ENCODE measurements around the gene COL9A3.

The COL9A3 gene

DNA sequence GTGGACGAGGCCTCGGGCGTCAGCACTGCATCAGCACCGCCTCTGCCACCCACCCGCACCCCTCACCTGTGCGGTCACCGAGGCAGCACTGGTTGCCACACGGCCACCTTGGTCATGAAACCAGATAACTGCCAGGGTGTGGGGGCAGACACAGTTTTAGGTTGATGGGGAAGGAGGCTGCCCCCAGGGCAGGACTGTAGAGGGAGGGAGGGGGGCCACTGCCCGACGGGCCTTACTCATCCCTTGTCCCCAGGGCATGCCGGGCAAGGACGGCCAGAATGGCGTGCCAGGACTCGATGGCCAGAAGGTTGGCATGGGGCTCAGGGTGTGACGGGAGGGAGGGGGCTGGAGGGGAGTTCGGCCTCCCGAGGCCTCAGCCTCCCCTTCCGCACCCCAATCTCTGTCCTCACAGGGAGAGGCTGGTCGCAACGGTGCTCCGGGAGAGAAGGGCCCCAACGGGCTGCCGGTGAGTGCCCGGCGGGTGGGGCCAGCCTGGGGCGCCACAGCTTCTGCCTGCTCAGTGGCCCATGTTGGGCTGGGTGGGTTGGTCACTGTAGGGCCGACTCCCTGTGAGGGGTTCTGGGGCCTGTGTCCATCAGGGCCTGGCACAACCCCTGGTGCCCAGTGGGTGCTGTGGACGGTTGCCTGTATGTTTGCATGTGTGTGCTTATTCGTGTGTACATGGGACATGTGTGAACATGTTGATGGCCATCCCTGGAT is 11.8 kb downstream of the COL9A3 start:
- TF ChIP-seq YY1 (IDR thresholded peaks at IDR 0.05; ENCODE audit: low read depth) (no peak), RAD21 (IDR thresholded peaks at IDR 0.05; ENCODE audit: low read depth) (no peak), CREB1 (IDR thresholded peaks at IDR 0.05; ENCODE audit: low read depth) (no peak), FOXM1 (IDR thresholded peaks at IDR 0.05; ENCODE audit: borderline replicate concordance, low read depth) (no peak), TCF12 (IDR thresholded peaks at IDR 0.05; ENCODE audit: low read depth) (no peak), REST (IDR thresholded peaks at IDR 0.05; ENCODE audit: low read depth) (no peak), TEAD4 (IDR thresholded peaks at IDR 0.05) (no peak), ZBTB7A (IDR thresholded peaks at IDR 0.05; ENCODE audit: low read depth) (no peak), EP300 (IDR thresholded peaks at IDR 0.05; ENCODE audit: borderline replicate concordance) (no peak), TAF1 (IDR thresholded peaks at IDR 0.05; ENCODE audit: low read depth) (no peak), EGR1 (IDR thresholded peaks at IDR 0.05) (no peak), NFIC (IDR thresholded peaks at IDR 0.05) (no peak), CEBPB (IDR thresholded peaks at IDR 0.05) (no peak)
- TF ChIP-seq, protein P1, sequence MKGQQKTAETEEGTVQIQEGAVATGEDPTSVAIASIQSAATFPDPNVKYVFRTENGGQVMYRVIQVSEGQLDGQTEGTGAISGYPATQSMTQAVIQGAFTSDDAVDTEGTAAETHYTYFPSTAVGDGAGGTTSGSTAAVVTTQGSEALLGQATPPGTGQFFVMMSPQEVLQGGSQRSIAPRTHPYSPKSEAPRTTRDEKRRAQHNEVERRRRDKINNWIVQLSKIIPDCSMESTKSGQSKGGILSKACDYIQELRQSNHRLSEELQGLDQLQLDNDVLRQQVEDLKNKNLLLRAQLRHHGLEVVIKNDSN (IDR thresholded peaks at IDR 0.05), result no peak
- TF ChIP-seq, protein P2, sequence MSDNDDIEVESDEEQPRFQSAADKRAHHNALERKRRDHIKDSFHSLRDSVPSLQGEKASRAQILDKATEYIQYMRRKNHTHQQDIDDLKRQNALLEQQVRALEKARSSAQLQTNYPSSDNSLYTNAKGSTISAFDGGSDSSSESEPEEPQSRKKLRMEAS (IDR thresholded peaks at IDR 0.05), result no peak

DNA sequence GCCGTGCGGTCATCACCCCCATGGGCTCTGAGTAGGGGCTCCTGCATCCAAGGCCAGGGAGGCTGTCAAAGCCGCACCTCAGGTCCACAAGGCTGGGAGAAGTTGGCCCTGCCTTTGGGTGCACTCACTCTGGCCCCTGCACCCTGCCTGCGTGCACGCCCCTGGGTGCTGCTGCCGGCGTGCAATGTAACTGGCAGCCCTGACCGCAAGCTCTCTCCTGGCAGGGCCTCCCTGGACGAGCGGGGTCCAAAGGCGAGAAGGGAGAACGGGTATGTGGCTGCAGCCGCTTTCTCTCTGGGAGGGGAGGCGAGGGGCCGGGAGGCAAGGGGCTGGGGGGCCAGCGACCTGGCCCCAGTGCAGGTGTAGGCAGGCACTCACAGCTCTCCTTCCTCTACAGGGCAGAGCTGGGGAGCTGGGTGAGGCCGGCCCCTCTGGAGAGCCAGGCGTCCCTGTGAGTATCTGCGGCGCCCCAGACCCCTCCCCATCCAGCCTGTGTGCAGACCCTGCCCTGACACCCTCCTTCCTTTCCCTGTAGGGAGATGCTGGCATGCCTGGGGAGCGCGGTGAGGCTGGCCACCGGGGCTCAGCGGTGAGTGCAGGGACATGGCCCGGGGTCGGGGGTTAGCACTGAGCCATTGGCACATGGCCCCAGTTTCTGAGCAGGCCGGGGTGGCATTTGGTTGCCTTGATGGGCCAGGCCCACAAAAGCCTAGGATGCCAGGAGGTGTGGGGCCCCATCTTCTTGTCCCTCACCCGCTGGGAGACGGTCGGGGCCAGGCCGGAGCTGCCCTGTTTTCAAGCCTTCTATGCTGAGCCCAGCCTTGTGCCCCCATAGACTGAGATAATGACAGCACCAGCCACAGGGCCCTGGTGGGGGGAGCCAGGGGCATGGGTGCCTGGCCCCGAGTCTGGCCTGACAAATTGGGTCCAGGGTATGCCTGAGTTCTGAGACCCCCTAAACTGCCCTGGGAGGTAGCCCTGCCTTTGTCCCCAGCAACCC is 12.7 kb downstream of the COL9A3 start:
- TF ChIP-seq ZBTB7A (IDR thresholded peaks at IDR 0.05; ENCODE audit: low read depth) (no peak), RAD21 (IDR thresholded peaks at IDR 0.05; ENCODE audit: low read depth) (no peak), TCF12 (IDR thresholded peaks at IDR 0.05; ENCODE audit: low read depth) (no peak), EP300 (IDR thresholded peaks at IDR 0.05; ENCODE audit: borderline replicate concordance) (no peak), TAF1 (IDR thresholded peaks at IDR 0.05; ENCODE audit: low read depth) (no peak), FOXM1 (IDR thresholded peaks at IDR 0.05; ENCODE audit: borderline replicate concordance, low read depth) (no peak), YY1 (IDR thresholded peaks at IDR 0.05; ENCODE audit: low read depth) (no peak)
- TF ChIP-seq, protein P2 (IDR thresholded peaks at IDR 0.05), result no peak
- TF ChIP-seq, protein P1 (IDR thresholded peaks at IDR 0.05), result no peak

- TF ChIP-seq RAD21 (IDR thresholded peaks at IDR 0.05; ENCODE audit: low read depth) (no peak), FOXM1 (IDR thresholded peaks at IDR 0.05; ENCODE audit: borderline replicate concordance, low read depth) (no peak), TAF1 (IDR thresholded peaks at IDR 0.05; ENCODE audit: low read depth) (no peak), TCF12 (IDR thresholded peaks at IDR 0.05; ENCODE audit: low read depth) (no peak), EP300 (IDR thresholded peaks at IDR 0.05; ENCODE audit: borderline replicate concordance) (no peak)
- TF ChIP-seq, protein P2 (IDR thresholded peaks at IDR 0.05), result no peak
These were observed 13.4 kb downstream of the COL9A3 start for GRCh38 chr20:62830251-62830650.

DNA sequence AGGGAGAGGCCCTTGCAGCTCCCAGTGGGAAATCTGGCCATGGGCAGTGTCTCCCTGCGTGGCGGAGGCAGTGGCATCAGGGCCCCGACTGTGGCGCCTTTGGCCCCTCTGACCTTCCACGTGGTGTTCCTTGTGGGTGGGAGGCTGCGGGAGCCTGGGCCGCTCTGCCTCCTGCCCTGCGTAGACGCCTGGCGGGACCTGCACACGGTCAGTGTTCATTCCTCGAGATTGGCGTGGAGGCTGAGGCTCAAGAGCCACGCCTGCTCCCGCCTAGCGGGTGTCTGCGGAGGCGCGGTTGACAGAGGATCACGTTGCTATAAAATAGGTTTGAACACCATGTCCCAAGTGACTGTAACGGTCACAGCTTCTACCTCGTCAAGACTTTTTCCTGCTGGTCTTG is 14.0 kb downstream of the COL9A3 start:
- no peak for TF ChIP-seq TEAD4 (IDR thresholded peaks at IDR 0.05)
- TF ChIP-seq, protein P1 (IDR thresholded peaks at IDR 0.05), result no peak
- TF ChIP-seq TCF12 (IDR thresholded peaks at IDR 0.05; ENCODE audit: low read depth), result no peak
- TF ChIP-seq EGR1 (IDR thresholded peaks at IDR 0.05), result no peak
- no peak for TF ChIP-seq EP300 (IDR thresholded peaks at IDR 0.05; ENCODE audit: borderline replicate concordance)
- TF ChIP-seq TAF1 (IDR thresholded peaks at IDR 0.05; ENCODE audit: low read depth), result no peak
- TF ChIP-seq RAD21 (IDR thresholded peaks at IDR 0.05; ENCODE audit: low read depth), result no peak
- TF ChIP-seq YY1 (IDR thresholded peaks at IDR 0.05; ENCODE audit: low read depth), result no peak
- no peak for TF ChIP-seq REST (IDR thresholded peaks at IDR 0.05; ENCODE audit: low read depth)
- TF ChIP-seq, protein P2 (IDR thresholded peaks at IDR 0.05), result no peak
- no peak for TF ChIP-seq FOXM1 (IDR thresholded peaks at IDR 0.05; ENCODE audit: borderline replicate concordance, low read depth)
- TF ChIP-seq ZBTB7A (IDR thresholded peaks at IDR 0.05; ENCODE audit: low read depth), result no peak
- no peak for TF ChIP-seq CEBPB (IDR thresholded peaks at IDR 0.05)
- no peak for TF ChIP-seq NFIC (IDR thresholded peaks at IDR 0.05)
- no peak for TF ChIP-seq CREB1 (IDR thresholded peaks at IDR 0.05; ENCODE audit: low read depth)
